ENCODE measurements around the gene DUSP10.

DUSP10 gene

GRCh38 chr1:221655766-221656305, 86.1 kb downstream of the DUSP10 start:
- no peaks in the 10 kb centered on the region for H3K36me3 ChIP-seq (ENCODE audit: control insufficient read depth in 2 of 2, insufficient read depth in 2 of 2, low read length in 2 of 2)
- H3K9me3 ChIP-seq (ENCODE audit: control insufficient read depth in 2 of 2, low read length in 2 of 2) = no peaks in the 10 kb centered on the region
- H3K4me3 ChIP-seq (ENCODE audit: low read length in 2 of 2) = no peak overlapping the region
- no peaks in the 10 kb centered on the region for H3K27me3 ChIP-seq (ENCODE audit: control insufficient read depth in 2 of 2, insufficient read depth in 2 of 2, low read length in 2 of 2)
- no peaks in the 10 kb centered on the region for H3K4me1 ChIP-seq (ENCODE audit: control insufficient read depth in 2 of 2, insufficient read depth in 2 of 2, low read length in 2 of 2)
- no peak overlapping the region for H3K9ac ChIP-seq (ENCODE audit: low read depth in 1 of 2, low read length in 2 of 2)
- no peak overlapping the region for H3K27ac ChIP-seq (ENCODE audit: low read depth in 2 of 2, low read length in 2 of 2)

Data from mucosa of rectum (tissue), 2 donors.